Dedifferentiated amniotic fluid mesenchymal stem cell (primary cell): ENCODE measurements around the gene NFATC4.
"Not testable (repeated sequence)": the region's sequence is repeated elsewhere in the genome, so short reads cannot be mapped to it uniquely, and the experiment has no call there.

ENCODE experiments used
- DNase-seq: peaks from one replicate; pipeline ENCODE4 v3.0.0-alpha.2; 2016; ENCODE audit errors: extremely low spot score

The NFATC4 gene

DNA sequence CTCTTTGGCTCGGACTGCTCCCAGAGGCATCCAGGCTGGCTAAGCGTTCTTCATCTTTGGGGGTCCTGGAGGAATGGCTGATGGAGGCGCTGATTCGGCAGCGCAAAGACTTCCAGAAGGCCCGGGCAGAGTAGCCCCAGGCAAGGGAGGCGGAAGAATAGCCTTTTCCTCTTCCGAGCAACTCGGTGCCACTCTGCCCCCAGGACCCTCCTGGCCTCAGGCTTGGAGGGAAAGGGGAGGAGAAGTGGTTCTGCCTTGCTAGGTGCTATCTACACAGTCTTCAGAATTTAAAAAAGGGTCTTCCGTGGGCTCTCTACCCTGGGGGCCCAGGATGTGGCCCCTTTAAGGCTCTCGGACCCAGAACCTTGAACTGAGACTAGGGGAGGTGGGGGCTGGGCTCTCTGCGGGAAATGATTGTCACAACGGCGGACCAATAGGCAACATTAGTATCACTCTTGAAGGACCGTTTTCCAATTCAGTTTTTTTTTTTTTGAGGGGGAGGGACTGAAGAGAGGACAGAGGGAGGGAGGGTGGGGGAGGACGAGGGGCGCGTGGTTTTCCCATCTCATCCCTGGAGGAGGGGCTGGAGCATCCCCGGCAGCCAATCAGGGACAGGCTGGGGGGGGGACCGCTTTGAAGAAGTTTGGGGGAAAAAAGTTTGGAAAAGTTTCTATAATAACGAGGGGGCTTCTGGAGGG is at the start of gene NFATC4:
TSS of gene NFATC4 (plus strand) at position 671 of the 698 bp plus-strand sequence. CDS start 157 bp downstream, outside the sequence.
- DNase-seq = peak; percentile 95

DNA sequence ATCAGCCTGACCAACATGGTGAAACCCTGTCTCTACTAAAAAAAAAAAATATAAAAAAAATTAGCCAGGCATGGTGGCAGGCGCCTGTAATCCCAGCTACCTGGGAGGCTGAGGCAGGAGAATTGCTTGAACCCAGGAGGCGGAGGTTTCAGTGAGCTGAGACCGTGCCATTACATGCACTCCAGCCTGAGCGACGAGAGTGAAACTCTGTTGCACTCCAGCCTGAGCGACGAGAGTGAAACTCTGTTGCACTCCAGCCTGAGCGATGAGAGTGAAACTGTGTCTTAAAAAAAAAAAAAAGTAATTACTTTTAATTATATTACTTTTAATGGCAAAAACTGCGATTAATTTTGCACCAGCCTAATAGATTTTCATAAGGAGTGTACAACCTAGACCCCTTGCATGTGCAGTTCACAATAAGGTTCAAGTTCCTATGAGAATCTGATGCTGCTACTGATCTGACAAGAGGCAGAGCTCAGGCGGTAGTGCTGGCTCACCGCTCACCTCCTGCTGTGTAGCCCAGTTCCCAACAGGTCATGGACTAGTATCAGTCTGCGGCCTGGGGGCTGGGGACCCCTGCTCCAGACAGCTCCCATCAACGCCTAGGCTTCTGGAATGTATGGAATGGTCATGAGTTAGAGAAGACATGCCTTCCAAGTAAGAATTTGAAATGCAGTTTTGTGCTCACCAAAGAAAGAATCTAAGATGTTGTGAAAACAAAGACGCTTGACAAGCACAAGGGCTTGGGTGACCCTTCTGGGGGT is 46.6 kb upstream of the NFATC4 start:
- DNase-seq = no peak

DNA sequence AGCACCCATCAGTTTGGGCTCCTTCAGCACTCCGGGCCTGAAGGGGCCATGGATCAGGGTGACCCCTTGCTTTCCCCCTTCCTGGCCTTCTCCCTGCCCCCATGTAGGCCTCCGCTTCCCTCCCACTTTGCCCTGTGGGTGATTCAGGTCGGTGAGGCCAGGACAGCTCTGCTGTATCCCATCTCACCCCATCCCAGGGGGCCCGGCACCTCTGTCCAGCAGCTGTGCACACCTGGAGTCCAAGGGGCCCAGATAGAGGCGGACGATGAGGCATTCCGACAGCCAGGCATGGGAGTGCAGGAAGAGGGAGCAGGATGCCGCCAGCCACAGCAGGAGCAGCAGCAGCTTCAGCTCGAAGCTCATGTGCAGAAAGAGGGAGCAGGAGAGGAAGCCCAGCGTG is 45.3 kb upstream of the NFATC4 start:
- no peak for DNase-seq

DNA sequence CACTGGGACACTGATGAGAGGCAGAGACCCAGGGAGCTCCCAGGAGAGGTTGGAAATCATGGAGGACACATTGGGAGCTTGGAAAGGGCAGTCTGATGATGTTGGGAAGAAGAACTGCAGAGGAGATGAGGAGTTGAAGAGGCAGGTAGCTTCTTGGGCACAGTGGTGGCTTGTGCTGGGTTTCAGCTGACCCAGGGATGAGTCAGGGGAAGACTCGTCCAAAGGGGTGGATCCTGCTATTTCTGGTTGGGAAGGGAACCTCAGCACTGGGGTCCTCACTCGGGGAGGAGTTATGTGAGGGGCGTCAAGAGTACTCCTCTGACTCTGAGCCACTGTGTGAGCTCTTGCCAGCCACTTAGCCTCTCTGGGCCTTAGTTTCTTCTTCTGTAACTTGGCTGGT is 44.6 kb upstream of the NFATC4 start:
- no peak for DNase-seq

DNA sequence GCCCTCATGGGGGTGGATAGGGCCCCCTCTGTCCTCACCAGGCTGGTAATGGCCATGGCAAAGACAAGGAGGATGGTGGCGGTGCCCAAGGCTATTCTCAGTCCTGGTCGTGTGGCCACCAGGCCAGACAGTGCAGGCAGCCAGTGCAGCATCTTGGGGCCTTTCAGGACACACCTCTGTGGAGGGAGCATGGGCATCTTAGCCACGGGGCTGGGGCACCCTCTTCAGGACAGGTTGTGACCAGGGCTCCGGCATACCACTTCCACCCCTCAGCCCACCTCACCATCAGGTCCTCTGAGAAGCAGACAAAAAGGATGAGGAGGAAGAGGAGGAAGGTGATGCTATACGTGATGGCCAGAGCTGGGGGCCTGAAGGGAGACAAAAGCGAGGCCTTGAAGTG is 44.0 kb upstream of the NFATC4 start:
- DNase-seq = no peak

DNA sequence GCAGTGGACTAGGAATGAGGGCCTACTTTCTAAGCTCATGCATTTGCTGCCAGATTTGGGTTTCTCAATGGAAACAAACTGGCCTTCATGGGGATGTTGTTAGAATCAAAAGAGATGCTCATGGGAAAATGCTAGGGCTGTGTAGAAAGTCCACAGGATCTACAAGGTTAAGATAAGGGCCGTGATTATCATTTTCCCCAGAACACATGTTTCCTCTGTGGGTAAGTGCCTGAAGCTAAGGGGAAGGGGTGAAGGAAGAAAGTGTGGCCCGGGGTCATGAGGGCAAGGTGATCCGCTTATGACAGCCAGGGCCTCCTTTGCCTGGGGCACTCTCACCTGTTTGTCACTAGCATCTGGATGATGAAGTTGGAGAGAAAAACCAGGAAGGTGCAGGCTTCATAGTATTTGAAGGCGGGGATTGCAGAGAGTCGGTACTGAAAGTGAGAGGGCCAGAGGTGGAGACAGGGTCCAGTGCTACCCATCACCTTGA is 42.9 kb upstream of the NFATC4 start:
- no peak for DNase-seq

DNA sequence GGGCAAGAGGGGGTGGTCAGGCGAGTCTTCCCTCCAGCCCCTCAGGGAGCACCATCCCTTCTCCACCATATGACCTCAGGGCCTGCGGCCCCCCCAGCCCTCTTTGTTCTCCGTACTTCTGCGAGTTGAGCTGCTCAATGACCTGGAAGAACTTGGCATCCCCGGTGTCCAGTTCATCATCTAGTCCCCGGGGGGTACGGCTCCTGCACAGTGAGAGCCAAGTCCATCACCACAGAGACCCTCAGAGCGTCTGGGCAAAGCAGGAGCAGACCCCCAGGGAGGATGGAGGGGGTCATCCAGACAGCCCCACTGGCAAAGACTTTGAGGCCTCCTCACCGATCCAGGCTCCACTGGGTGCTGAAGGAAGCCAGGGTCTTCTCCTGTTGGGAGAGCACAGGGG is 42.0 kb upstream of the NFATC4 start:
- no peak for DNase-seq

DNA sequence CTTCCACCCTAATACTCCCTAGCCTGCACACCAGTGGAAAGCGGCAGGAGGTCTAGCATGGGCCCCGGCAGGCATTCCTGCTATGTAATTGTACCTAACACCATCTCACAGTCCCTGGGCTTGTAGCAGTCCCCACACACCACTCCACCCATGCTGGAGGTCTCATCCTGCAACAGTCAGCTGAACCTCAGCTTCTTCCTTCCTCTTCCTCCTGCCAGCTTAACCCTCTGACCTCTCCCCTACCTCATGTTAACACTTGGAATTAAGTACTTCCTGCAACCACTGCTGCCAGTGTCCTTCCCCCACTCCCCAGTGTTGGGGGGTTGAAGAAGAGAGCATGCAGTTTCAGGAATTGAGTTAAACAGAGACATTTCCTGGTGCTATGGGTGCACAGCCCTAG is 40.7 kb upstream of the NFATC4 start:
- DNase-seq = no peak

DNA sequence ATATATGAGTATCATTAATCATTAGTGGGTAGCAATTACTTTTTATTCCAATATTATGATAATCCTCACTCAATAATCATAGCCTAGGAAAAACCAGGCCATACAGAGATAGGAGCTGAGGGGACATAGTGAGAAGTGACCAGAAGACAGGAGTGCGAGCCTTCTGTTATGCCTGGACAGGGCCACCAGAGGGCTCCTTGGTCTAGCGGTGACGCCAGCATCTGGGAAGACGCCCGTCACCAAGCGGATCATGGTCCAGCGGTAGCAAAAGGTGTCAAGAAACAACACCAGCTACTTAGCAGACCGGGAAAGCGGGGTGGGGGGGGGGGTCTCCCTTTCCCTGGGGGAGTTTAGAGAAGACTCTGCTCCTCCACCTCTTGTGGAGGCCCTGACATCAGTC is 40.1 kb upstream of the NFATC4 start:
- not testable (repeated sequence) for DNase-seq

DNA sequence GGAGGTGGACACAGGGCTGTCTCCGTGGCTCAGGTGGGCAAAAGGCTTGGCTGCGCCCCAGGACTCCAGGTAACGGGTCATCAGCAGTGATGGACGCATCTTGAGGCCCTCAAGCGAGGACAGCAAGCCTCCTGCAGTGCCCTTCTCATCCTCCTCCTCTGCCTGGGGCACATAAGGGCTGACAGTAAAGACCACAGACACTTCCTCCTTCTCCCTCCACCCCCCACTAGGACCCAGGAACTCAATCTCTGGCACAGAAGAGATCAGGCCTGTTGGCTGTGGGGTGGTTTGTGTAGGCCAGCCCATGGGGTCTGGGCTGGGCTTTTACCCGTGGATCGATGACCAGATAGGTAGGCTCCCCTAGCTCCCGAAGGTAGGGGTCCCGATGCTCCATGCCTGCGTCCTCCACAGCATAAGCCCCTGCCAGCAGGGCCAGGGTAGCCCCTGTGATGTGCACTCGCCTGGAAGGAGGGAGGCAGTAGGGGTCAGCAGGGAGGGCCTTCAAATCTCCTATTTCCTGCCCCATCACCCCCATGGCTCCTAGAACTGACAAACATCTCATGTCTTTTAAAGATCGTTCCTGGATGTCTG is 38.8 kb upstream of the NFATC4 start:
- DNase-seq = no peak

DNA sequence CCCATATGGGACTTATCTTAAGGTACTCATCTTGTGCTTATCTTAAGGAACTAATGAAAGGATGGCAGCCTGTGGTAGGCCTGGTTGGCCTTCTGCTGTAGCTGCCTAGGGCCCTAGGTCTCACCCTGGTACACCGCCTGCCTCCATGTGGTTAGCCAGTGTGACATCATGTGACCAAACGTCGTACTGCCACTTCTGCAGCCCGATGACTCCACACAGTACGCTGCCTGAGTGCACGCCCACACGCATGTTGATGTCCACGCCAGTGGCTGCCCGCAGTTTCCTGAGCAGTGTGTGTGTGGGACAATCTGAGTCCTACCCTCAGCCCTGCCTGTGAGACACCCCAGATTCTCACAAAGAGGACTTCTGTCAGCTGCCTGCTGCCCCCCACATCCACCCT is 38.2 kb upstream of the NFATC4 start:
- DNase-seq = no peak

DNA sequence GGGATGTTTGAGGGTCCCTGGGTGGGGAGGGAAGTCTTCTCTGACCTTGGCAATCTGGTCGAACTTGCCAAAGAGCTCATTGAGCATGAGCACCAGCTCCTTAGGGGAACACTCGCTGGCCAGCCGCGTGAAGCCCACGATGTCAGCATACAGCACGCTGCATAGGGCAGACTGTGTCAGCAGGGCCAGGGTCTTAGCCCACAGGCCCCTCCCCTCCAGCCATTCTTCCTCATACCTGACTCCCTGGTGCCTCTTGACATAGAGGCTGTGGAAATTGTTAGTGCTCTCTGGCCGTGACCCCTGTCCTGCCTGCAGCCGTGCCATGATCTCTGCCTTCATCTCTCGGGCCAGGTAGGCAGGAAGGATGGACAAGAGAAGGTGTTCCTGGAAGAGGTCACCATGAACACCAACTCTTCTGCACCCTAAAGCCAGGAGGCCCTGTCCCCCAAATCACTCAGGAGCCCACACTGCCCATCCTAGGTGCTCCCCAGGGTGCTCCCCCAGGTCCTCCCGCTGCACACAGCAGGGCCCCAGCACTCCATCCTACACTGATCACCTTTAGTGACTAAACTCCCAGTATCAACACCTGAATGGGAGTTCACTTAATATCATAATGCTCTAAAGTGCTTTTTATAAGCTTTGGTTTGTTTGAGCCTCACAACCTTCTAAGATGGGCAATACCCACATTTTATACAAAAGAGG is 36.9 kb upstream of the NFATC4 start:
- DNase-seq = no peak

DNA sequence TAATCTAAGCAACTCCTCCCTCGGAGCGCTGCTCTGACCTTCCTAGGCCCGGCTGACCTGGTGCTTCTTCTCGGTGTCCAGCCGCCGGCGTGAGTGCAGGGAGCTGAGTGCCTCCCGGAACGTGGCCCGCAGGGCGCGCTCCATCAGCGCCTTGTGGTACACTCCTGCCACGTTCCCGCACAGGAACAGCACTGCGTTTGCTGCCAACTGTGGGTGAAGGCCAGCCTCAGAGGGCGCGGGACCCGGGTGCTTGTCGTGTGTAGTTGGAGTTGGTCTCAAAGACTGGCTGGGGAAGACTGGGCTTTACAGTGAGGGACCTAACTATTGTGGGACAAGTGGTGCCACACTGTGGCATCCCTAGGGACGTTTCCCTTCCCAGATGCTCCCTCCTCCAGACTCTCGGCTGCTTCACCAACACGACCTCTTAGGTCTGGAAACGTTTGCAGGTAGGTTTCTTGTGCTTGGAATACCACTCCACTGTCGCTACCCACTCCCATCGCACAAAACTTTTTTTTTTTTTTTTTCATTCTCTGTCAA is 36.2 kb upstream of the NFATC4 start:
- DNase-seq = no peak

DNA sequence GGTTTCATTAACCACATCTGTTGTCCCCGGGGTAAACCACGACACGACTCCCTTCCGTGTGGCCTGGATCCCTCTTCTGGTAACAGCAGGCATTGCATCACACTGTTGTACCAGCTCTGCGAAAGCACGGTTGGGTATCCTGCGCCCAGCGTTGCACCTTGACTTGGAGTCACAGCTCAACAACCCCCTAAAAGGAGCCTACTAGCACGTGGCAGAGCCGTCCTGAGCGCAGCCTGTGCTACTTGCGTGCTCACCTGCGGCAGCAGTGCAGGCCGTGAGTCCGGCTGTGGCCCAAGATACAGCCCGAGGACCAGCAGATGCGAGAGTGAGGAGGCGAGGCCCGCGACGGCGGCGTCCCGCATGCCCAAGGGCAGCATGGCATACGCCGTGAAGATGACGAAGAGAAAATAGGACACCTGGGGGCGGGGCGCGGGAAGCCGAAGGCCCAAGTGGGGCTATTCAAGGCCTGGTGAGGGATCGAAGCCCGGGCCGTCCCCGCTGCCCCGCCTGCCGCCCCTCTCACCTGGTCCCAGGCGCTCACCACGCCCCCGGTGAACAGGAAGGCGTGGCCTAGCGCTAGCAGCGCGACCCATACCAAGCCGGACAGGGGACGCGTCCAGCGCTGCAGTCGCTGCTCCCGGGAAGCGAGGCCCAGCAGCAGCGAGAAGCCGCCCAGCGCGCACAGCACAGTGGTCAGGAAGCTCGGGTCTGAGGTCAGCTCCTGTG is 35.6 kb upstream of the NFATC4 start:
- peak; percentile 68 for DNase-seq

DNA sequence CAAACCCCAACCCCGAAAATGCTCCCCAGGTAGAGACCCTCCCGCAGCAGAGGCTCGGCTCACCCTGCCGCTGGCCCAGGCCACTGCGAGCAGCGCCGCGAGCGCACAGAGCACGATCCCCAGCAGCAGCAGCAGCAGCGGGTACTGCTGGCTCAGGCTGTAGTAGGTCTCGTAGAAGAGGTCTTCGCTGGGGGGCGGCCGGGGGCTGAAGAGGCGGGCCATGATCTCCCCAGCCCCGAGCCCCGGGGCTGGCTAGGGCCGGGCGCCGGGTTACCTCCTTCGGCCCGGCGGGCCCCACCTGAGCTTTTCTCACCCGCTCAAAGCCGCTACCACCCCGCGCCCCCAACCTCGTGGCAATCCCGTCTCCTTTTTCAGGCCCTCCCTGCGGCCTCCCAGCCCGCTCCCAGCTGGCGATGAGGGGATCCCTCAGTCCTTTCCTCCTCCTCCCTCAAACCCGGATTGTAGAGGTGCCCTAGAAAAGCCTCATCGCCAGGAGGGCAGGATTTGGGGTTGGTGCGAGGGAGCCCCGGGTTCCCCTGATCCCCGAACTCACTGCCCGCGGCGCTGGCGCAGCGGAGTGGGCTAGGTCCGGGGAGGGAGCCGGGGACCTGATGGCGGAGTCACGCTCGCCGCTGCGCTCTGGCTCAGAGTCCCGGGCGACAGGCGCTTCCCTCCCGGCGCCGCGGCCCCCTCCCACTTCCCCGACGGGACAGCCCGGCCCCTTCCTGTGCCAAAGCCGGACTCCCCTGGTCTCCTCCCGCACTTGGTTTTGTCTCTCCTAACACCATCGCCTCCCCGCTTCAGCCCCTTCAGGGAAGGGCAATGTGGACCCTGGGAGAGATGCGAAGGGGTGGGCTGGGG is 33.3 kb upstream of the NFATC4 start, which contains the start of gene ADCY4:
TSS of gene ADCY4 (minus strand) at position 641 of the 861 bp plus-strand sequence. CDS start at position 222, 419 bp downstream.
- DNase-seq = no peak

DNA sequence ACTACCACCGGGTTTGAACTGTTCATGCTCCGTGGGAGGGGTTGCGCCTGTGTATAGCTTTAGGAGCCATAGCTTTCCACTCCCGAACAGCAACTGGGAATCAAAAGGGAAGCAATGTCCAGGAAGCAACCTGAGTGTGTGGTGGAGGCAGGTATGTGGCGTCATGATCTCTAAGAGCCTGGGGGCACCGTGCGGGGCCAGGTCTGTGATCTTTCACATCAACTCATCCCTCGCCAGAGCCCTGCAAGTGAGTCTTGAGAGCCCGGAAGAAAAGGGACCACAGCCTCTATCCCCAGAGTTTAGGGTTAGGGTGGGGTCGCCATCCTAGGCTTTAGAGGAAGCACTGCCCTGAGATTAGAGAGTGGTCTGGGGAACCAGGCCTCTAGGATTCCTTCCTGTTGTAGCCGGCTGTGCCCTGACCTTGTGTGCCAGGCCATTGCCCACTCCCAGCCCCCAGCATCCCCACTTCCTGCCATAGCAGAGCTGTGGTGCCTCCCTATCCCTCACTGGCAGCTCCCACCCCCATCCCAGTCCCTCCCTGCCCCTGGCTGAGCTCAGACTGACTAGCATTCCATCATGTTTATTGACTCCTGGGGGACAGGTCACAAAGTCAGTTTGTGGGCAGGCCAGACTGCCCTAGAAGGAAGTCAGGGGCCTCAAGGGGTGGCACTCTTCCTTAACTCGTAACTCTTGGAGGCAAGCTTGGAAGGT is 32.4 kb upstream of the NFATC4 start:
- DNase-seq = no peak

DNA sequence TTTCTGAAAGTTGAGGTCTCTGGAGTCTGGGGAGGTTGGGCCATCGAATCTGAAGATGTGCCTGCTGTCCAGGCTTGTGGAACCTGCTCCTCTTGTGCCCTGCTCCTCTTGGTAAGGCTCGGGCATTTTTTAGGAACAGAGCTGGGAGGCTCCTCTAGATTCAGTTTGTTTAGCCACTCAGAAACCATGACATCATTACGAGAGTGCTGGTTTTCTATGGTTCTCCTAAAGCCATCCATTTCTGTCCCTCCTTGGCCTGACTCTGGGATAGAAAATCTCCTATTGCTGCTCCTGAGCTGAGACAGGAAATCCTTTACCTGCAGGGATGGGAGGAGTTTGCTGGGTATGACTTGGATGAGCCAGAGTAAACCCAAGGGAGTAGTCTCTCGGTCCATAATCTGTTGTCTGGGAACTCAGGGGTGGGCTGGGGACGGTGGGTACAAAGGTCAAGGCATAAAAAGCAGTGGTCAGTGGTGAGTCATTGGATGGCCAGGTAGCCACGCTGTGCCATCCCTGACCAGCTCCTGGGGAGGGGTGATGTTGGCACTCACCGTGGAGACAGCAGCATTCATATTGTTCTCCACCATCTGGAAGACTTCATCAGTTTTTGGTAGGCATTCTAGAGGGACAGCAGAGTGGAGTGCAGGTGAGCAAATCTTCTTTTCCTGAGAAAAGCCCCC is 30.7 kb upstream of the NFATC4 start:
- DNase-seq = no peak

DNA sequence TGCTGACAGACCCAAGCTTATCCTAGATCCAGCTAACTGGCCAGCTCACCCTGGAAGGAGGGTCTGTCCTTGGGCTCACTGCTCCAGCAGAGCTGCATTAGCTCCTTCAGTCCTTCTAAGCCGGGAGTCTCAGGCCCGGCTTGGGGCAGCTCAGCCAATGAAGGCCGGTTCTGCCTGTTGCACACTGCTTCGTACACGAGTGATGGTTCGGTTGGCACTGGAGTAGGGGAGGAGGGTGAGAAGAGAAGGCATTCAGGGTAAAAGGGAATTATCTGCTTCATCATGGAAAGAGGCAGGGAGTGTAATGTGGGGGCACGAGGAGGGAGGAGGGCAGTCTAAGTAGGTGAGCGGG is 30.2 kb upstream of the NFATC4 start:
- DNase-seq = no peak

DNA sequence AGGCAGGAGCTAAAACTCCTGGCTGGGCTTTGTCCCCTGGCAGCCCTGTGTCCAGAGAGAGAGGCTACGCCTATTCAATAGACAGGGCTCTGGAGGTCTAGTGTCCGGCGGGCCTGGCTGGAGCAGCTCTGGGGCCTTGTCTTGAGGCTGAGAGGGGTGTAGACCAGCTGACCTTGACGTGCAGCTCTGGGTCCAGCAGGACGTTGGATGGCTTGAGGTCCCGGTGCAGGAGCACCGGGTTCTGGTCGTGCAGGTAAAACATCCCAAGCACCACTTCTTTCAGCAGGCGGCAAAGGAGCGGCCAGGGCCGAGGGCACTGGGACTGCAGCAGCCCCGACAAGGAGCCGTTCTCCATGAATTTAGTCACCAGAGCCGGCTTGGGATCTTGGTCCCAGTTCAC is 29.1 kb upstream of the NFATC4 start:
- DNase-seq = no peak
